HG02970 (cell line): Measurements from ENCODE around the gene SFT2D1.

Experiments used
- ATAC-seq: cut with Tn5 transposase; IDR thresholded peaks from one replicate; pipeline ENCODE4 v1.9.1; 2021; ENCODE audit warnings: mild to moderate bottlenecking, moderate library complexity, moderate number of reproducible peaks; ENCODE audit not compliant: unreplicated experiment, low FRiP score

SFT2D1 gene

GRCh38 chr6:166282394-166283032, 59.8 kb downstream of the SFT2D1 start:
- no peak for ATAC-seq

GRCh38 chr6:166281104-166281503, 61.2 kb downstream of the SFT2D1 start:
- no peak for ATAC-seq

GRCh38 chr6:166279393-166279679, 63.0 kb downstream of the SFT2D1 start:
- no peak for ATAC-seq

- ATAC-seq, result no peak
These were observed 63.6 kb downstream of the SFT2D1 start for GRCh38 chr6:166278579-166279392.

- no peak for ATAC-seq
These were observed 64.3 kb downstream of the SFT2D1 start for GRCh38 chr6:166277892-166278578.

GRCh38 chr6:166277018-166277417, 65.3 kb downstream of the SFT2D1 start:
- ATAC-seq, result no peak

- peak; percentile 82 for ATAC-seq
These were observed 66.6 kb downstream of the SFT2D1 start for GRCh38 chr6:166275714-166276166.

- ATAC-seq, result no peak
These were observed 67.5 kb downstream of the SFT2D1 start for GRCh38 chr6:166274739-166275370.

- ATAC-seq, result no peak
These were observed 68.2 kb downstream of the SFT2D1 start for GRCh38 chr6:166274163-166274562.

GRCh38 chr6:166271376-166271765, 71.0 kb downstream of the SFT2D1 start:
- ATAC-seq, result no peak

GRCh38 chr6:166270706-166271375, 71.5 kb downstream of the SFT2D1 start:
- no peak for ATAC-seq
